NCI-H2029 (cell line): ENCODE measurements around the gene USP22.
A peak's percentile ranks its signal among the peaks of the same experiment; 100 is the strongest.

Experiments
- DNase-seq: peaks from one replicate; lab custom pipeline; 2025; lab: John Stamatoyannopoulos, UW

USP22 gene

DNA sequence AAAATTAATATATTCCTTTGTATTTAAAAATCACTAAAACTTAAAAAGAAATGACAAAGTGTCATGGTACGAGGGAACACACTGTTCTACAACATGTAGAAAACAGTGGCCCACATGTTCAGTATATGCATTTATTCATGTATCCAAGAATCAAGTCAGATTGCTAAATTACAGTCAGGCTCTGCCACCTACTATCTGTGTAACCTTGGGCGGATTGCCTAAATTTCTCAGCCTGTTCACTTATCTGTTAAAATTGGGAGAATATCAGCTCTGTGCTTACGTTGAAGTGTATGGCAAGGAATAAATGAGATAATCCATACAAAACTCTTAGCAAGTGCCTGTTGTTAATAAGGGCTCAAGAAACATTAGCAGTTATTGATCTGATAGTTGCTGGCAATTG is 3.4 kb upstream of the USP22 start:
- DNase-seq = no peak

DNA sequence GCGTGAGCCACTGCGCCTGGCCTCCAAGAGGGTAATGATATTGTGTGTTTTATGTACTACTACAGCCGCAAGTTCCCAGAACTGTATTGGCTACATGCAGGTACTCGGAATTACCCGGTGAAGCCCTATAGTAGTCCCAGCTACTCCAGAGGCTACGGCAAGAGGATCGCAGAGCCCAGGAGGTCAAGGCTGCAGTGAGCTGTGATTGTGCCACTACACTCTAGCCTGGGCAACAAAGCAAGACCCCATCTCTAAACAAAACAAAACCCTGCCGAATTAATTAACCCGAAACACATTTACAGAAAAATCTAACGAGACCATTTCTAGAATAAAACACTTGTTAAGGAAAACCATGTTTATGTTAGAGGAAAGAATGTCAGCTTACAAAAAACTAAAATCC is 2.2 kb upstream of the USP22 start:
- no peak for DNase-seq

DNA sequence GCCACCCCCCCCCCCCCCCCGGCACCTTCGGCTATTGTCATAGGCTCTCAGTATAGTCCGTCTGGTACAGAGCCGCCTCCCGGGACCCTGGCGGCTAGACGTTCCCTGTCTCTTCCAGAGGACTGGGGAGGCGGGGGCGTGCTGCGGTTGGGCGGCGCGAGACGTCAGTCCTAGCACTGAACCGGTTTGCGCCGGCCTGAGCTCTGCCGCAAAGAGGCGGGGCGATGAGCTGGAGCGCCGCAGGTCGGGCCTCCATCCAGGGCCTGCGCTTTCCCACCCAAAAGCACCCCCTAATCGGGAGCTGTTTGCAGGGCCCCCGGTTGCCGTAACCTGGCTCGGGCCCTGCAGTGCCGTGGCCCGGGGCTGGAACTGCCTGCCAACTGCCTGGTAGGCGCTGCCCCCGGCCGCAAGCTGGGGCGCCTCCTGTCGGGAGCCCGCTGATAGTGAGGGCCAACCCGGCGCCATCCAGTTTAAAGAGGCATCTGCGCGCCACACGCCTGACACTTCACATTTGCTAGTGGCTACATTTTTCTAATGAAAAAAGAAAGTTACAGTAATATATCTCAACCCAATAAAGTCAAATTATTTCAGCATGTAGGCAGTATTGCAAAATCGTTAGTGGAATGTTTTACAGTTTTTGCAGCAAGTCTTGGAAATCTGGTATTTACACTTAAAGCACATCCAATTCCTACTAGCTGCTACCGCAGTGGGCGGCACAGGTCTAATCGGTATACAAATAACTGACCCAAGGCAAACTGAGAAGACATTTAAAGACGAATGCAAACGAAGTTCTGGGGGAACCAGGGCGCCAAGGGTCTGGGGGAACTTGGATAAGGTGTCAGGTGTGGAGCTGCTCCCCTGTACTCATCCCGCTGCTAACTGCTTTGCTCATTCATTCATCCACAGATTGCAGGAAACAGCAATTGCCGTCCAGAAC is 753 bp upstream of the USP22 start:
- peak; percentile 94 for DNase-seq

DNA sequence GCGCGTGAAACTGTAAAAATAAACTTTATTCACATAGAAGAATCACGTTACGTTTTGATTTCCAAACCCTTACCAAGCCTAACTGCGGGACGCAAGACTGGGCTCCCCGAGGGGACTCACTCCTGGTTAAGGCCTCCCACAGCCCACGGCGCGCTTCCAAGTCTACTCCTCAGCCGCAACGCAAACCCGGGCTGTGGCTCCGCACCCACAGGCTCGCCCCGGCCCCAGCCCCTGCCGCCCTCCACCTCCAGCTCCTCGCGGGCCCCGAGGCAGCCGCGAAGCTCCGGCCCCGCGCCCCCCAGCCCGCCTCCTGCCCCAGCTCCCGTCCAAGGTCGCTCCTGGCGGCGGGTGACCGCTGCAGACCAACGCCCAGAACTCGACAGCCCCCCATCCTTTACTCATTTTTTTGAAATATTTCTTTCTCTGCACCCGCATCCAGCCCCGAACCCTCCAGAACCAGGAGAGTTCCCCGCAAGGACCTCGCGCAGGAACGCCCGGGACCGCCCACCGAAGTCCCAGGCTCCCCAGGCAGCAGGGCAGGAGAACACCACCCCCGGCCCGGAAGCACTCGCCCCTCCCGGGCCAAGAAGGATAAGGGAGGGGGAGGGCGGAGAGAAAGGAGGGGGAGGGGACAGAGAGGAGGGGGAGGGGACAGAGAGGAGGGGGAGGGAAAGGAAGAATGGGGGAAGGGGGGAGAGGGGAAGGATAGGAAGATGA is 912 bp downstream of the USP22 start:
- DNase-seq = peak; percentile 51

DNA sequence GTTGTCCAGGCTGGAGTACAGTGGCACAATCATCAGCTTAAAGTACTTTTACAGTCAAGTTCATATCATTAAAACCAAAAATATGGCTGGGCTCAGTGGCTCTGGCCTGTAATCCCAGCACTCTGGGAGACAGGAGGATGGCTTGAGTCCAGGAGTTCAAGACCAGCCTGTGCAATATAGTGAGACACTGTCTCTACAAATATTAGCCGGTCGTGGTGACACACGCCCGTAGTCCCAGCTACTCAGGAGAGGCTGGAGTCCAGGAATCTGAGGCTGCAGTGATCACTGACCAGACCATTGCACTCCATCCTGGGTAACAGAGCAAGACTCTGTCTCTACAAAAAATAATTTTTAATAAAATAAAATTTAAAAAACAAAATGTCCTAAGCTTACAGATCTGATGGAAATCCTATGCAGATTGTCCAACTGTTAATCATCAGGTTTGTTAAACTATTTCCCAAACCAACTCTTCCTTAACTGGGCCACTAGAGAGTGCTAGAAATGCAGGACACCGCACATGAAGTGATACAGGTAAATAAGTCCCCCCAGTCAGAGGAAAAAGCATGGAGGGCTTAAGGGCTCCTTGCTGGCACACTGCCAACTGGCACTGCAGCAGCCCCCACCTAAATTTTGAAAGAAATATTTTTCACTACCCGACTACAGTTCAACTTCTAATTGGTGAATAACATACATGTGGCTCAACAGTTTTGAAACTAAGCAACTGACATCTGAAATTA is 2.8 kb downstream of the USP22 start:
- no peak for DNase-seq

DNA sequence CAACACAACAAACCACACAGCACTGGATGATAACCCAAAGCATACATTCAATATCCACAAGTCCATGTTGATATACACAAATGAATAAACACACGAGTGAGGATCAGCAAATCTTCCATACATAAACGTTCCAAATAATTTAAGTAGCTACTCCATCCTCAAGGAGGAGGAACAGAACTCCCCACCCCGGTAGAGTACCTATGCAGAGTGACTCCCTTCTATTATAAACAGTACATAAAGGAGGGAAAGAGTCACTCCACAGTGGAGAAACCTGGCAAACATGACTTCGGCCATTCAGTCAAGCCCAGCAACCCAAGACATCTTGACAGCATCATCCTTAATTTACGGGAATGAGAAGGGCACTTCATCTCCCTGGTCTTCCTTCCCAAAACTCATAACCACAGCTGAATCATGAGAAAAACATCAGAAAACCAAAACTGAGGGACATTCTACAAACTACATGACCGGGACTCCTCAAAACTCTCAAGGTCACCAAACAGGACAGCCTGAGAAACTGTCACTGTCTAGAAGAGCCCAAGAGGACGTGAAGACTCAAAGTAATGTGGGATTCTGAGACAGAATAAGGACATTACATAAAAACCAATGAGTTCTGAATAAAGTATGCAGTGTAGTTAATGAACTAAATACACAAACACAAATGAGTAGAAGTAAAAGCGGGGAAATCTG is 5.6 kb downstream of the USP22 start:
- DNase-seq = no peak

DNA sequence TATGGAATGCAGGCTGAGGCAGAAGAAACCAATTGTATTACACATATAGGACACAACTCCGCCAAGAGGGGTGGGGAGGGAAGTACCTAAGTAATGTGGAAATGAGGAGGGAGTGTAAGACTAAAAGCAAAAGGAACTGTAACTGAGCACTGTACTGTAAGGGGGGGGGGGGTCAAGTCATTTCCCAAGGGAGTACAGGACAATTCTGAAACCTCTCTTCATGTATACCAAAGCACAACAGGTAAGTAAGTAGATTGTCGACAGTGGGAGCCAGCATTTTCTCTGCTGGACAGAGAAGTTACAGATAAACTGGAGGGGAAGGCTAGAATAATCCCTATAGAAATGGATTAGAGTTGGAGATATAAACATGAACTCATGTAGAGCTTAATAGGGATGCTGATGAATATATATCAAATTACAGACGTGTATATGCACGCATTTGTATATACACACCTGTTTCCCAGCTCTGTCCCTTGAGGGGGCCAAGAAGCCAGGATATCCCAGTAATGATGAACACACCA is 6.4 kb downstream of the USP22 start:
- no peak for DNase-seq

DNA sequence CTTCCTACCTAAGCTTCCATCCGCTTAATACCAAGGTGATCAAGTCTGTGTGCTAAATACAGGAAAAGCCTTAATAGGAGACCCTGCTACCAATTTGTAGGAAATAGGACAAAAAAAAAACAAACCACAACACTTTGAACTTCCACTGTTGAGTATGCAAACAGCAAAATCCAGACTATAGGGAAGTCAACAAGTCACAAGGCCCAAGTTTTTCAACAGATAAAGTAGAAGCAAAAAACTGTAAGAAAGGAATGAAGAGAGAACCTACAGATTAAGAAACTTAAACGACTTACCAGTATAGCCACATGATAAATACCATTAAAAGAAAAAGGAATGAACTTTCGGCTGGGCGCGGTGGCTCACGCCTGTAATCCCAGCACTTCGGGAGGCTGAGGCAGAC is 7.4 kb downstream of the USP22 start:
- DNase-seq = no peak

DNA sequence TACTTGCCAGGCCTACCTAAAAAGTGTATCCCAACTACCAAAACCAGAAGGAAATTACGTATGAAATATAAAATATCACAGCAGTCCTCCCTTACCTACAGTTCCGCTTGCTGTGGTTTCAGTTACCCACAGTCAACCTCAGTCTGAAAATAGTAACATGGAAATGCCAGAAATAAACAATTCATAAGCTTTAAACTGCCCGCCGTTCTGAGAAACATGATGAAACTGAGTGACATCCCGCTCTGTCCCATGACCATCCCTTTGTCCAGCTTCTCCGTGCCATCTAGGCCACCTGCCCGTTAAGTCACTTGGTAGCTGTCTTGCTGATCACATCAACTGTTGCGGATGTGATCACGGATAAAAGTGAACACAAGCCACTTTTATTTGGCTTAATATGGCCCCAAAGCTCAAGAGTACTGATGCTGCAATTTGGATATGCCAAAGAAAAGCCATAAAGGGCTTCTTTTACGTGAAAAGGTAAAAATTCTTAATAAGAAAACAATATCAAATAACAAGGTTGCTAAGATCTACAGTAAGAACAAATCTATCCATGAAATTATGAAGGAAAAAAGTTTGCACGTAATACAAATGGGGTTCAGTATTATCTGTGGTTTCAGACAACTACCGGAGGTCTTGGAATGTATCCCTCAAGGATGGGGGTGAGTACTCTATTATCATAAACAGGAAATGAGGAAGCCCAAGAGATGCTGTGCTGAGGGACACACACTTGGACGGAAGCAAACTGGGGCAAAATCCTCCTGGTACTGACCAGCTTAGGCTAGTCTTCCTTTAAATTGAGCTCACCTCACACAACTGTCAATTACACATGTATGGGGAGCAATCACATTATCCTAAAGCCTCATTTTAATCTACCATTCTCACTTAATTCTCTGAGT is 8.2 kb downstream of the USP22 start:
- no peak for DNase-seq

DNA sequence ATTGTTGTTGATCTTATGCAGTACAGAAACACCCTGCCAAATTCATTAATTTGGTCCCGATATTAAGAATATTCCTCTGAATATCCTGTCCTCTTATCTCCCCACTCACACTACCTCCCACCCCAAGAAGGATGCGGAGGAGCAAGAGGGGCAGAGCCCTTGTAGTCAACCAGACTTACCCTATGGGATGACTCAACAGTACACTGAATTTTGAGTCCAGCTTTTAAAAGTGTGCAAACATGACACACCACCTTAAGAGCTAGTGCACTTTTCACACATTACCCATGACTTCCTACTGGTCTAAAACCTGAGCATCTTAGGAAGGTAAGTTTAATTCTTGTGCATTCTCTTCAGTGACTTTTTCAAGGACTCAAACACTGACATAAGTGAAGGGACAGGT is 9.5 kb downstream of the USP22 start:
- no peak for DNase-seq

DNA sequence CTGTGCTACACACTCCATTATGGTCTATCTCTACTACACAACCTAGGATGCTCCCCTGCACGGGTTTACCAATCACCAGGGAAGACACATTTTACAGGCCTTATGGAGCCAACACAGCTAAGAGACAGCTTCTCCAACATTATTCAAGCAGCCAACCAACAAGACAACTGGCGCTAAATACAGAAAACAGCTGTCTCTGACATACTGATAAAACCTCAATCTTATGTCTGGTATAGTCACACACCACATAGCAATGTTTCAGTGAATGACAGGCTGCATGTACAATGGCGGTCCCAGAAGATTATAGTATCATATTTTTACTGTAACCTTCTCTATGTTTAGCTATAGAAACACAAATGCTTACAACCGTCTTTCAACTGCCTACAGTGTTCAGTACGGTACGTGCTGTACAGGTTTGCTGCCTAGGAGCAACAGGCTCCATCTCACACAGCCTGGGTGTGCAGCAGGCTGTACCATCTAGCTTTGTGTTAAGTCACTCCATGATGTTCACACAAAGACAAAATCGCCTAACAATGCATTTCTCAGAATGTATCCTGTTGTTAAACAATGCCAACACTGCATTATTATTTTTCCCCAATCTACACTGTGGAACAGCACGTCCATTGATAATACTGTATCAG is 10.9 kb downstream of the USP22 start:
- no peak for DNase-seq

DNA sequence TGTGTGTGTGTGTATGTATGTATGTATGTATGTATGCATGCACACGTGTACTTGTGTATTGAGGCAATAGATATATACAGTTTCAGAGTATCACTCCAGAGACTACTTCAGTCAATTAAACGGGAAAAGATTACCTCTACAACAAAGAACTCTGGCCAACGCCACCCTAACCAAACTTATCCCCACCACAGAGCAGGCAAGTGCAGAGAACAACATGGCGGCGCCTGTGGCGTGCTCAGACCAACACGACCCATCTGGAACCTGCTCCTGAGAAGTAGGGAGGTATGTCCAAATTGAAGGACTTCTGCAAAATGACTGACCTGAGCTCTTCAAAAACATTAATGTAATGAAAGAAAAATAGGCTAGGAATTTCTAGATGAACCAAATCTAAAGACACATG is 12.4 kb downstream of the USP22 start:
- DNase-seq = no peak

DNA sequence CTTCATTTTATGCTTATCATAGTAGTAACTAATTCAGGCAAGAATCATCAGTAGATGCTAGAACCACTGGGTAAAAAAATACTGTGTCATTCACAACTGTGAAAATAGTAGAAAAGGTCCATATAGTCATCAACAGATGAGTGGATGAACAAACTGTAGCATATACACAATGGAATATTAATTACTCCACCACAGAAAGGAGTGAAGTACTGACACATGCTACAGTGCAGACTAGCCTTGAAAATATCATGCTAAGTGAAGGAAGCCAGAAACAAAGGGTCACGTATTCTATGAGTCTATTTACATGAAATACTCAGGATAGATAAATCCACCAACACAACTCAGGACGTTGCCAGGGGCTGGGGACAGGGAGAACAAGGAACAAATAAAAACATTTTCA is 13.3 kb downstream of the USP22 start:
- DNase-seq = no peak

DNA sequence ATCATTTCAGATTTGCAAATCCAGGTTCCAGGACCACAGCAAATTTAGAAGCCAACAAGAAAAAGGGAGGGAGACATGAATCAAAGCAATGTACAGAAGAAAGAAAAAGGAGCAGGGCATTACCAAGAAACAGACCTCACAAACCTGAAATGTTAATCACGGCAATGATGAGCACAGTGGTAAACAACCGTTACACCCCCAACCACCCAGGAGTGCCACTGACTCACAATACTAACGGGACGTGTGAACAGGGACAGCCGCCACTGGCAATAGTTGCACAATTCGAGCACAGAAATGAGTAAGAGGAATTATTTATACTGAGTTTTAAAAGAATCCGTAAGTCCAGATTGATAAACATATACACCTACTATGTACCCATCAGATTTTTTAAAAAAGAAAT is 13.8 kb downstream of the USP22 start:
- DNase-seq = no peak

DNA sequence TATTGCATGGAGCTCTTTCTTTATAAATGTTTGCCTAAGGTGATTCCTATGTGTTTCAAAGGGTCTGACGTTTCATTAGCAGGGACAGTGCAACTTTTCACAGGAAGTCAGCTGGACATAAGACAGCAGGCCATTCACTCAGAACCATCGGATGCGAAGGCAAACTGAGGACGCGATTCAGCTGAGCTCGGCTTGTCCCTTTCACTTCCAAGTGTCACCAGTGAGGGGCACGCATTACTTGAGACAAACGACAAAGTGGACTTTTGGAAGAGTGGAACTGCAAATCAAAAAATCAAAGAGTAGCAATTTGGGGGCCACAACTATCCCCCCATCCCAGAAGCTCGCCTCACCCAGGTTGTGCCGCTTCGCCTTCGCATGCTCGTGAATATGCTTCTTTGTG is 14.6 kb downstream of the USP22 start:
- no peak for DNase-seq

DNA sequence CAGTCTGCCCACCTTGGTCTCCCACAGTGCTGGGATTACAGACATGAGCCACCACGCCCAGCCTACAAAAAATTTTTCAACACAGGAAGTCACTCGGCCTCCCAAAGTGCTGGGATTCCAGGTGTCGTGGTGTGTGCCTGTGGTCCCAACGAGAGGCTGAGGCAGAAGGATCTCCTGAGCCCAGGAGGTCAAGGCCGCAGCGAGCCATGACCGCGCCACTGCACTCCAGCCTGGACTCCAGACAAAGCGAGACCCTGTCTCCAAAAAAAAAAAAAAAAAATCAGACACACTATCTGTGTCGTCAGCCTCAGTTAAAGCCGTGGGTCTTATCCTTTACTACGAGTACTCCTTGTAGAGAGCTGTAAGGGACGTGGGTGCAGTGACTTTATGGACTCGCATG is 15.8 kb downstream of the USP22 start:
- DNase-seq = no peak

DNA sequence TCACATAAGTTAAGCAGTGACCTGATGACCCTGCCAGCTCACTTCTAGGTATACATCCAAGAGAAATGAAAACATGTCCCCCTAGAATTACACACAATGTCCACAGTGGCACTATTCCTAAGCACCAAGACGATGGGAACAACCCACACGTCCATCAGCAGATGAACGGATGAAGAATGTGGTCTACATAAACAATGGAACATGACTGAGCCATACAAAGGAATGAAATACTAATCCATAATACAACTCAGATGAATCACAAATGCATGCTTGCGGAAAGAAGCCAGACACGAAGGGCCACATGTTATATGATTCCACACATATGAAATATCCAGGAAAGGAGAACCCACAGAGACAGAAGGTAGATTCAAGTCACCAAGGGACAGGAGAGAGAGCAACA is 17.4 kb downstream of the USP22 start:
- no peak for DNase-seq

DNA sequence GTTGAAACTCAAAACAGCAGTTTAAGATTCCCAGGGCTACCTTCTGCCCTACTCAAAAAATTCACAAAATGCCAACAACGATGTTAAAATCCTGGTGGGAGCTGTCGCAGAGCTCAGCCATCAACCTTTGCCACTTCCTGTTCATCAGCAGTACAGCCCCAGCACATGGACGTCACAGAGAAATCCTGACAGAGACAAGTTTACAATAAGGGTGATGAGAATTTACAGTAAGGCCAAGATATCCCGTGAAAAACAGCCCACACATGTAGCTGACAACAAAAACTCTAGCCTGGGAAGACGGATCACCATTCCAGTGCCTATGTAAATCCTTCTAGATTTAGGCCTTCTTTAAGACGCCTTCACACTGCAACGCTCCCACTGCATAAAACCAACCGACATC is 18.8 kb downstream of the USP22 start:
- DNase-seq = no peak

DNA sequence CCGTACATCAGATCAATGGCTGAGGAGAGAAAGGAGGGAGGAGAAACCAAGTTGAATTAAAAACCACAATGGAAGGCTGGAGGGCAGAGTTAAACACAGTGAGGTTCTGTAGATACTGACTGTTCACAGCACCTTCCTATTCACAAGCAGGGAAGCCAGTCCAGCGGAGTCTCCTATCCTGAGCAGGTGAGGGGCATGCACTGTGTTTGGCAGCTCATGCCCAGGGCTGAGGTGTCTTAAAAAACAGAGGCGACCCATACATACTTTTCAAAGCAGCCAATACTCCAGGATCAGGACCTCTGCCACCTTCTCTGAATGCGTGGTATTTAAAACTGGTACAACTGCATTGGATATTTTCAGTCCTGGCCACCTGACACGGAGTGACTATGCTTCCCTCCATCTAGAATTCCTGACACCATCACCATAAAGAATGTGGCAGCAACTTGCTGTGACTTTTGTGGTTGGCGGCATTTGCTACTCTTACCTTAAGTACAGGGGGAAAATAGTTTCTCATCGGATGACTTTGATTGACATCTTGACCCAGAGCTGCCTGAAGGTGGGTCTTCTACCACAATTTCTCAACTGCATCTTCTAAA is 21.5 kb downstream of the USP22 start:
- no peak for DNase-seq

DNA sequence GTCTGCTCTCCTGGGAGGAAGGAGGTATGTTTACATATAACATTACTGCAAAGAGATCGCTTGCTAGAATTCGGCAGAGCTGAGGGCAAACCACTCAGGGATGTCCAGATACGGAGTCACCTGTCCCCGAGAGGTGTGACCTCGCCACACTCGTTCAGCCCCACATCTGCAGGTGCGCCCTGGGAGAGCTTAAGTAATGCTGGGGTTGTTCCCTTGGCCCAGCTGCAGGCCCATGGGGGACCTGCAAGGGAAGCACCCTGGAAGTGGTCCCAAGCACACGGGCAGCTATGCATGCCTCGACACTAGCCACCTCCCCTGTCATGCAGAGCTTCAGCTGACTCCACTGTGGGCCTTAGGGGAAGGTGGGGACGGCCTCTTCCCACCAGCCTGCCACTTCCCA is 22.2 kb downstream of the USP22 start:
- DNase-seq = no peak
